Esophagus muscularis mucosa (tissue), 4 donors: Measurements from ENCODE around the gene PTGIS.

Experiments used
- EP300 ChIP-seq: sonication (generic); formaldehyde crosslinking; IDR thresholded peaks from one replicate; pipeline ENCODE4 v1.6.1; 2017; ENCODE audit warnings: antibody characterized with exemption
- POLR2A ChIP-seq: fragments of 450-650 bp; IDR thresholded peaks from one replicate; pipeline ENCODE4 v1.6.1; 2017; ENCODE audit warnings: antibody characterized with exemption, moderate library complexity, mild to moderate bottlenecking, low read depth
- POLR2AphosphoS5 ChIP-seq, 2 donors: sonication (generic); formaldehyde crosslinking; IDR thresholded peaks; one replicate each; pipeline ENCODE4 v1.6.1; 2017; ENCODE audit warnings: antibody characterized with exemption in 2 of 2
- TF ChIP-seq, protein P1 (sequence below), 3 experiments: fragments of 200-600 bp in 2 of 3; fragments of 450-650 bp in 1 of 3; sonication (generic) in 2 of 3; IDR thresholded peaks; one replicate each; pipeline ENCODE4 v1.5.1; 2017 to 2019; ENCODE audit warnings: antibody characterized with exemption in 3 of 3, mild to moderate bottlenecking in 2 of 3, moderate library complexity in 1 of 3

DNA sequence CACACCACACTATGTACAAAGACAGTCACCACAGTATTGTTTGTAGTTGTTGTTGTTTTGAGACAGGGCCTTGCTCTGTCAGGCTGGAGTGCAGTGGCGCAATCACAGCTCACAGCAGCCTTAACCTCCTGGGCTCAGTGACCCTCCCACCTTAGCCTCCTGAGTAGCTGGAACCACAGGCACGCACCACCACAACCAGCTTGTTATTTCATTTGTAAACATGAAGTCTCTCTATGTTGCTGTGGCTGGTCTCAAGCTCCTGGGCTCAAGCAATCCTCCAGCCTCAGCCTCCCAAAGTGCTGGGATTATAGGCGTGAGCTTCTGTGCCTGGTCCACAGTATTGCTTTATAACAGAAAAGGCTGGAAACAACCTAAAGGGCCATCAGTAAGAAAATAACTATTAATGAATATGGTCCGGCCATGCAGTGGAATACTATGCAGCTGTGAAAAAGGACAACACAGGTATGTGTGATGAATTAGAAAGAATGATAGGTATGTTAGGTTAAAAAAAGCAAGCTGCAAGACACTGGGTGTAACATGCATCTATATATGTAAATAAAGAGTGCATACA is 30.0 kb upstream of the PTGIS start:
- TF ChIP-seq, protein P1, sequence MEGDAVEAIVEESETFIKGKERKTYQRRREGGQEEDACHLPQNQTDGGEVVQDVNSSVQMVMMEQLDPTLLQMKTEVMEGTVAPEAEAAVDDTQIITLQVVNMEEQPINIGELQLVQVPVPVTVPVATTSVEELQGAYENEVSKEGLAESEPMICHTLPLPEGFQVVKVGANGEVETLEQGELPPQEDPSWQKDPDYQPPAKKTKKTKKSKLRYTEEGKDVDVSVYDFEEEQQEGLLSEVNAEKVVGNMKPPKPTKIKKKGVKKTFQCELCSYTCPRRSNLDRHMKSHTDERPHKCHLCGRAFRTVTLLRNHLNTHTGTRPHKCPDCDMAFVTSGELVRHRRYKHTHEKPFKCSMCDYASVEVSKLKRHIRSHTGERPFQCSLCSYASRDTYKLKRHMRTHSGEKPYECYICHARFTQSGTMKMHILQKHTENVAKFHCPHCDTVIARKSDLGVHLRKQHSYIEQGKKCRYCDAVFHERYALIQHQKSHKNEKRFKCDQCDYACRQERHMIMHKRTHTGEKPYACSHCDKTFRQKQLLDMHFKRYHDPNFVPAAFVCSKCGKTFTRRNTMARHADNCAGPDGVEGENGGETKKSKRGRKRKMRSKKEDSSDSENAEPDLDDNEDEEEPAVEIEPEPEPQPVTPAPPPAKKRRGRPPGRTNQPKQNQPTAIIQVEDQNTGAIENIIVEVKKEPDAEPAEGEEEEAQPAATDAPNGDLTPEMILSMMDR (IDR thresholded peaks at IDR 0.05) = no peak
- TF ChIP-seq POLR2AphosphoS5 (IDR thresholded peaks at IDR 0.05) = no peak
- TF ChIP-seq POLR2A = no peak
- TF ChIP-seq EP300 = no peak
